ENCODE measurements around the gene TNFRSF1B.

DNA sequence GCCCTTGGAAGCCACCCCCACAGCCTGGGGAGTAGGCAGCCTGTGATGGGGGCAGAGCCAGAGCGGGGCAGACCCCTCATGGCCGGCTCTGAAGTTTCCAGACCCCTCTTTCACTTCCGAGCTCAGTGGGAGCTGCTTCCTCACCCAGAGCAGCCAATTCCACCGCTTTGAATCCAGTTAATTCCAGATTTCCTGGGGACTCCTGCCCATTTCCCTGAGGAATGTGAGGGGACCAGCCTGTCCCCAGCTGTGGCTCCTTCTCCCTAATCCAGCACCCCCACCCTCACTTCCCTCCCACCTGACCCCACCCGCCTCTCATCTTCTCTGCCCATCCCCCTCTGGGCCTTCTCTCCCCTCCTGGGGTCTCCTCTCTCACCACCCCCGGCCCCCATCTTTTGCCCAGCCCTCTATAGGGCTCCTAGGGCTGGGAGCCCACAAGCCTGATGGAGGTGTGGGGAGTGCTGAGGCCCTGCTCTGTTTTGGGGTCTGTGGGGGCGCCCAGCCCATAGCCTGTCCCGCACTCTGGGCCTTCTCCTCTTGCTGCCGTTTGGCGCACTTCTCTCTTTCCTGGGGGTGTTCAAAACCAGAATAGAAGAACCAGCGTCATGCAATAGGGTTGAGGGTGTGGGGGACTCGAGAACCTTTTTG is 26.2 kb upstream of the TNFRSF1B start:
- no peak for TF ChIP-seq SALL2 (tag by site-specific recombination; IDR thresholded peaks at IDR 0.05; ENCODE audit: borderline replicate concordance)
- TF ChIP-seq, protein P1, sequence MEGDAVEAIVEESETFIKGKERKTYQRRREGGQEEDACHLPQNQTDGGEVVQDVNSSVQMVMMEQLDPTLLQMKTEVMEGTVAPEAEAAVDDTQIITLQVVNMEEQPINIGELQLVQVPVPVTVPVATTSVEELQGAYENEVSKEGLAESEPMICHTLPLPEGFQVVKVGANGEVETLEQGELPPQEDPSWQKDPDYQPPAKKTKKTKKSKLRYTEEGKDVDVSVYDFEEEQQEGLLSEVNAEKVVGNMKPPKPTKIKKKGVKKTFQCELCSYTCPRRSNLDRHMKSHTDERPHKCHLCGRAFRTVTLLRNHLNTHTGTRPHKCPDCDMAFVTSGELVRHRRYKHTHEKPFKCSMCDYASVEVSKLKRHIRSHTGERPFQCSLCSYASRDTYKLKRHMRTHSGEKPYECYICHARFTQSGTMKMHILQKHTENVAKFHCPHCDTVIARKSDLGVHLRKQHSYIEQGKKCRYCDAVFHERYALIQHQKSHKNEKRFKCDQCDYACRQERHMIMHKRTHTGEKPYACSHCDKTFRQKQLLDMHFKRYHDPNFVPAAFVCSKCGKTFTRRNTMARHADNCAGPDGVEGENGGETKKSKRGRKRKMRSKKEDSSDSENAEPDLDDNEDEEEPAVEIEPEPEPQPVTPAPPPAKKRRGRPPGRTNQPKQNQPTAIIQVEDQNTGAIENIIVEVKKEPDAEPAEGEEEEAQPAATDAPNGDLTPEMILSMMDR (tag by site-specific recombination; IDR thresholded peaks at IDR 0.05), result no peak
- no peak for TF ChIP-seq ZNF837 (tag by site-specific recombination; IDR thresholded peaks at IDR 0.05)
- no peak for TF ChIP-seq TCF7L2 (IDR thresholded peaks at IDR 0.05; ENCODE audit: borderline replicate concordance, low read depth, low read length)
- TF ChIP-seq ZNF707 (tag by site-specific recombination; IDR thresholded peaks at IDR 0.05), result no peak

Measured in HEK293 (cell line).